ENCODE measurements around the gene GRID1.

GRID1 gene

DNA sequence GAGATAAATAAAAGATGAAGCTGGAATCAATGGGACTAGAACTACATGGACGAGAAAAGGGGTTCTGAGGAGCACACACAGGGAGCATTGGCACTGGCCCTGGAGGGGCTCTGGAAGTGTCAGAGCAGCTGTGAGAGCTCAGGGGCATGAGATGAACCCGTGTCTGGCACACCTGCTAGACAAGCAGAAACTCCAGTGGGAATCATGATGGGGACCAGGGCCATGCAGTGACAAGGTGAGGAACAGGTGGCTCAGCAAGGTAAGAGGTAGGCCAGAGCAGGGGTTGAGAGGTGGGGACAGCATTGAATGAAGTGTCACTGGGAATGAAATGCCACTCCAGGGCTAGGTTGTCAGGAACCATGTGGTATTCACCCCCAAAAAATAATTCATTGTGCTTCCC, 588.5 kb downstream of the GRID1 start:
- no peak overlapping the region for H3K4me3 ChIP-seq (ENCODE audit: low read depth, low read length)
- H3K27ac ChIP-seq (ENCODE audit: extremely low read depth, low read depth, low read length) = no peak overlapping the region
- H3K4me1 ChIP-seq (ENCODE audit: control insufficient read depth, insufficient read depth, low read length) = no peaks in the 10 kb centered on the region
- TF ChIP-seq ZBTB7A (tag by site-specific recombination; IDR thresholded peaks at IDR 0.05; ENCODE audit: low read depth) (no peak), KLF8 (tag by site-specific recombination; IDR thresholded peaks at IDR 0.05) (no peak), ZNF335 (tag by site-specific recombination; conservative IDR thresholded peaks at IDR 0.05) (no peak)
- TF ChIP-seq, protein P1, sequence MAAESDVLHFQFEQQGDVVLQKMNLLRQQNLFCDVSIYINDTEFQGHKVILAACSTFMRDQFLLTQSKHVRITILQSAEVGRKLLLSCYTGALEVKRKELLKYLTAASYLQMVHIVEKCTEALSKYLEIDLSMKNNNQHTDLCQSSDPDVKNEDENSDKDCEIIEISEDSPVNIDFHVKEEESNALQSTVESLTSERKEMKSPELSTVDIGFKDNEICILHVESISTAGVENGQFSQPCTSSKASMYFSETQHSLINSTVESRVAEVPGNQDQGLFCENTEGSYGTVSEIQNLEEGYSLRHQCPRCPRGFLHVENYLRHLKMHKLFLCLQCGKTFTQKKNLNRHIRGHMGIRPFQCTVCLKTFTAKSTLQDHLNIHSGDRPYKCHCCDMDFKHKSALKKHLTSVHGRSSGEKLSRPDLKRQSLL (tag by site-specific recombination; IDR thresholded peaks at IDR 0.05) = no peak
- no peaks in the 10 kb centered on the region for H3K36me3 ChIP-seq (ENCODE audit: control insufficient read depth in 2 of 2, insufficient read depth in 1 of 2, low read length in 2 of 2)
- H3K9me3 ChIP-seq (ENCODE audit: control insufficient read depth, insufficient read depth, low read depth, low read length) = no peaks in the 10 kb centered on the region
- CTCF ChIA-PET = interaction anchor here (0.6 to 0.9 kb wide), 3 partner anchors 14 to 49 kb away, joined by 3 read pairs; no protein-coding TSS in a partner anchor
- POLR2A ChIA-PET = no interaction called here

DNA sequence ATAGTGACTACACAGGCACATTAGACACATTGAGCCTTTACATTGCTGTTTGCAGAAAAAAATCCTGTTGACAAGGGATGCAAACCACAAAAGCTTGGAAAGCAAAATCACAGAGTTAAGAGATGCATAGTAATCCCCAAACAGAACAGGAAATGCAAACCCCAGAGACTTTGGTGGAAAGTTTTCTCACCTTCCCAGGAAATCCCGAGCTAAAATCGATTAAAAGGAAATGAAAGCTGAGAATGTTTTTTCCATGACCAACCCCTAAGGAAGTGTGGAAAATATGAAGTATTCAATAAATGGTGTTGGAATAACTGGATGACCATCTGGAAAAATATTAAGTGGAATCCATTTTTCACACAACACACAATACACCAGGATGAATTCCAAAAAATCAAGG, 598.7 kb downstream of the GRID1 start:
- CTCF ChIA-PET = no interaction called here
- TF ChIP-seq, protein P2, sequence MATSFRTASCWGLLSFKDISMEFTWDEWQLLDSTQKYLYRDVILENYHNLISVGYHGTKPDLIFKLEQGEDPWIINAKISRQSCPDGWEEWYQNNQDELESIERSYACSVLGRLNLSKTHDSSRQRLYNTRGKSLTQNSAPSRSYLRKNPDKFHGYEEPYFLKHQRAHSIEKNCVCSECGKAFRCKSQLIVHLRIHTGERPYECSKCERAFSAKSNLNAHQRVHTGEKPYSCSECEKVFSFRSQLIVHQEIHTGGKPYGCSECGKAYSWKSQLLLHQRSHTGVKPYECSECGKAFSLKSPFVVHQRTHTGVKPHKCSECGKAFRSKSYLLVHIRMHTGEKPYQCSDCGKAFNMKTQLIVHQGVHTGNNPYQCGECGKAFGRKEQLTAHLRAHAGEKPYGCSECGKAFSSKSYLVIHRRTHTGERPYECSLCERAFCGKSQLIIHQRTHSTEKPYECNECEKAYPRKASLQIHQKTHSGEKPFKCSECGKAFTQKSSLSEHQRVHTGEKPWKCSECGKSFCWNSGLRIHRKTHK (tag by site-specific recombination; IDR thresholded peaks at IDR 0.05) = no peak
- TF ChIP-seq ZNF621 (tag by site-specific recombination; IDR thresholded peaks at IDR 0.05) (no peak), ZNF610 (tag by site-specific recombination; IDR thresholded peaks at IDR 0.05; ENCODE audit: borderline replicate concordance) (no peak), GLI4 (tag by site-specific recombination; IDR thresholded peaks at IDR 0.05) (no peak), REPIN1 (tag by site-specific recombination; IDR thresholded peaks at IDR 0.05; ENCODE audit: low read depth) (no peak), KLF16 (tag by site-specific recombination; IDR thresholded peaks at IDR 0.05) (no peak), YY2 (tag by site-specific recombination; IDR thresholded peaks at IDR 0.05) (no peak), ZNF670 (tag by site-specific recombination; IDR thresholded peaks at IDR 0.05; ENCODE audit: low read depth) (no peak), ZNF169 (tag by site-specific recombination; IDR thresholded peaks at IDR 0.05) (no peak)
- TF ChIP-seq, protein P3, sequence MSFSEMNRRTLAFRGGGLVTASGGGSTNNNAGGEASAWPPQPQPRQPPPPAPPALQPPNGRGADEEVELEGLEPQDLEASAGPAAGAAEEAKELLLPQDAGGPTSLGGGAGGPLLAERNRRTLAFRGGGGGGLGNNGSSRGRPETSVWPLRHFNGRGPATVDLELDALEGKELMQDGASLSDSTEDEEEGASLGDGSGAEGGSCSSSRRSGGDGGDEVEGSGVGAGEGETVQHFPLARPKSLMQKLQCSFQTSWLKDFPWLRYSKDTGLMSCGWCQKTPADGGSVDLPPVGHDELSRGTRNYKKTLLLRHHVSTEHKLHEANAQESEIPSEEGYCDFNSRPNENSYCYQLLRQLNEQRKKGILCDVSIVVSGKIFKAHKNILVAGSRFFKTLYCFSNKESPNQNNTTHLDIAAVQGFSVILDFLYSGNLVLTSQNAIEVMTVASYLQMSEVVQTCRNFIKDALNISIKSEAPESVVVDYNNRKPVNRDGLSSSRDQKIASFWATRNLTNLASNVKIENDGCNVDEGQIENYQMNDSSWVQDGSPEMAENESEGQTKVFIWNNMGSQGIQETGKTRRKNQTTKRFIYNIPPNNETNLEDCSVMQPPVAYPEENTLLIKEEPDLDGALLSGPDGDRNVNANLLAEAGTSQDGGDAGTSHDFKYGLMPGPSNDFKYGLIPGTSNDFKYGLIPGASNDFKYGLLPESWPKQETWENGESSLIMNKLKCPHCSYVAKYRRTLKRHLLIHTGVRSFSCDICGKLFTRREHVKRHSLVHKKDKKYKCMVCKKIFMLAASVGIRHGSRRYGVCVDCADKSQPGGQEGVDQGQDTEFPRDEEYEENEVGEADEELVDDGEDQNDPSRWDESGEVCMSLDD (tag by site-specific recombination; IDR thresholded peaks at IDR 0.05) = no peak
- TF ChIP-seq, protein P4, sequence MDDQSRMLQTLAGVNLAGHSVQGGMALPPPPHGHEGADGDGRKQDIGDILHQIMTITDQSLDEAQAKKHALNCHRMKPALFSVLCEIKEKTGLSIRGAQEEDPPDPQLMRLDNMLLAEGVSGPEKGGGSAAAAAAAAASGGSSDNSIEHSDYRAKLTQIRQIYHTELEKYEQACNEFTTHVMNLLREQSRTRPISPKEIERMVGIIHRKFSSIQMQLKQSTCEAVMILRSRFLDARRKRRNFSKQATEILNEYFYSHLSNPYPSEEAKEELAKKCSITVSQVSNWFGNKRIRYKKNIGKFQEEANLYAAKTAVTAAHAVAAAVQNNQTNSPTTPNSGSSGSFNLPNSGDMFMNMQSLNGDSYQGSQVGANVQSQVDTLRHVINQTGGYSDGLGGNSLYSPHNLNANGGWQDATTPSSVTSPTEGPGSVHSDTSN (CRISPR knock-in tag; IDR thresholded peaks at IDR 0.05) = no peak

DNA sequence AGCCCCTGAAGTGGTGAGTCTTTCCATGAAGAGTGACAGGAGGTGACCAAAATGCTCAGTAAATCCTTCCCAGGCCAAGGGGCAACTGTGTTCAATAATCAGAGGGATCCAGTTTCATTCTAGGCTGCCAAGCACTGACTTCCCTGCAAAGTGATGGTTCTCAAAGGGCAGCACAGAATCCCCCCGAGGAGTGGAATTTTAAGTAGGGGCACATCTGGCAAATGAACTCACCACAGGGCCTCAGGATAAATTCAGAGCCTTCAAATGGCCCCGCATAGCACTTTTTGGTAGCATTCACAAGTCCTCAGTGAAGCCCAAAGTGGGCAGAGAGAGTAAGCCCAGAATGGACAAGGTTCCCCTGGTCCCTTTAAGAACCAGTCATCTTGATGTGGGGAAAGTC, 602.5 kb downstream of the GRID1 start:
- Histone ChIP-seq H3K4me1 (ENCODE audit: control insufficient read depth, insufficient read depth, low read length) (no peaks in the 10 kb centered on the region), H3K27ac (ENCODE audit: extremely low read depth, low read depth, low read length) (no peak overlapping the region), H3K4me3 (ENCODE audit: low read depth, low read length) (no peak overlapping the region), H3K9me3 (ENCODE audit: control insufficient read depth, insufficient read depth, low read depth, low read length) (no peaks in the 10 kb centered on the region), H3K36me3 (ENCODE audit: control insufficient read depth in 2 of 2, insufficient read depth in 1 of 2, low read length in 2 of 2) (no peaks in the 10 kb centered on the region)
- ChIA-PET POLR2A (no interaction called here), CTCF (interaction anchor here (0.6 kb wide), 1 partner anchor 498 kb away, joined by 3 read pairs; no protein-coding TSS in a partner anchor)
- TF ChIP-seq, protein P5, sequence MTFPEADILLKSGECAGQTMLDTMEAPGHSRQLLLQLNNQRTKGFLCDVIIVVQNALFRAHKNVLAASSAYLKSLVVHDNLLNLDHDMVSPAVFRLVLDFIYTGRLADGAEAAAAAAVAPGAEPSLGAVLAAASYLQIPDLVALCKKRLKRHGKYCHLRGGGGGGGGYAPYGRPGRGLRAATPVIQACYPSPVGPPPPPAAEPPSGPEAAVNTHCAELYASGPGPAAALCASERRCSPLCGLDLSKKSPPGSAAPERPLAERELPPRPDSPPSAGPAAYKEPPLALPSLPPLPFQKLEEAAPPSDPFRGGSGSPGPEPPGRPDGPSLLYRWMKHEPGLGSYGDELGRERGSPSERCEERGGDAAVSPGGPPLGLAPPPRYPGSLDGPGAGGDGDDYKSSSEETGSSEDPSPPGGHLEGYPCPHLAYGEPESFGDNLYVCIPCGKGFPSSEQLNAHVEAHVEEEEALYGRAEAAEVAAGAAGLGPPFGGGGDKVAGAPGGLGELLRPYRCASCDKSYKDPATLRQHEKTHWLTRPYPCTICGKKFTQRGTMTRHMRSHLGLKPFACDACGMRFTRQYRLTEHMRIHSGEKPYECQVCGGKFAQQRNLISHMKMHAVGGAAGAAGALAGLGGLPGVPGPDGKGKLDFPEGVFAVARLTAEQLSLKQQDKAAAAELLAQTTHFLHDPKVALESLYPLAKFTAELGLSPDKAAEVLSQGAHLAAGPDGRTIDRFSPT (tag by site-specific recombination; IDR thresholded peaks at IDR 0.05) = no peak
- TF ChIP-seq ZNF335 (tag by site-specific recombination; conservative IDR thresholded peaks at IDR 0.05) (no peak), MYNN (tag by site-specific recombination; IDR thresholded peaks at IDR 0.05; ENCODE audit: borderline replicate concordance) (no peak), ZNF114 (tag by site-specific recombination; IDR thresholded peaks at IDR 0.05) (no peak), SP3 (tag by site-specific recombination; IDR thresholded peaks at IDR 0.05) (no peak), KLF9 (tag by site-specific recombination; IDR thresholded peaks at IDR 0.05; ENCODE audit: low read depth) (no peak), KLF8 (tag by site-specific recombination; IDR thresholded peaks at IDR 0.05) (no peak), HOXD13 (CRISPR knock-in tag; IDR thresholded peaks at IDR 0.05; ENCODE audit: borderline replicate concordance) (no peak)
- TF ChIP-seq, protein P6, sequence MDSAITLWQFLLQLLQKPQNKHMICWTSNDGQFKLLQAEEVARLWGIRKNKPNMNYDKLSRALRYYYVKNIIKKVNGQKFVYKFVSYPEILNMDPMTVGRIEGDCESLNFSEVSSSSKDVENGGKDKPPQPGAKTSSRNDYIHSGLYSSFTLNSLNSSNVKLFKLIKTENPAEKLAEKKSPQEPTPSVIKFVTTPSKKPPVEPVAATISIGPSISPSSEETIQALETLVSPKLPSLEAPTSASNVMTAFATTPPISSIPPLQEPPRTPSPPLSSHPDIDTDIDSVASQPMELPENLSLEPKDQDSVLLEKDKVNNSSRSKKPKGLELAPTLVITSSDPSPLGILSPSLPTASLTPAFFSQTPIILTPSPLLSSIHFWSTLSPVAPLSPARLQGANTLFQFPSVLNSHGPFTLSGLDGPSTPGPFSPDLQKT (IDR thresholded peaks at IDR 0.05; ENCODE audit: borderline replicate concordance, low read depth, low read length) = no peak

More for the DNA sequence above, 598.7 kb downstream of the GRID1 start:
- POLR2A ChIA-PET = no interaction called here
- H3K4me3 ChIP-seq (ENCODE audit: low read depth, low read length) = no peak overlapping the region
- H3K27ac ChIP-seq (ENCODE audit: extremely low read depth, low read depth, low read length) = no peak overlapping the region
- H3K36me3 ChIP-seq (ENCODE audit: control insufficient read depth in 2 of 2, insufficient read depth in 1 of 2, low read length in 2 of 2) = no peaks in the 10 kb centered on the region
- no peaks in the 10 kb centered on the region for H3K9me3 ChIP-seq (ENCODE audit: control insufficient read depth, insufficient read depth, low read depth, low read length)
- no peaks in the 10 kb centered on the region for H3K4me1 ChIP-seq (ENCODE audit: control insufficient read depth, insufficient read depth, low read length)
